GM10266 (cell line): ENCODE results near the gene TM4SF5.

Experiments
- DNase-seq: peaks from one replicate; pipeline ENCODE4 v3.0.0; 2012; ENCODE audit errors: extremely low spot score
- TF ChIP-seq, protein P1 (sequence below): IDR thresholded peaks from 2 replicates; pipeline ENCODE4 v1.5.1; 2012; ENCODE audit warnings: mild to moderate bottlenecking, low read depth; ENCODE audit not compliant: control insufficient read depth, insufficient read depth; ENCODE audit errors: missing control alignments

TM4SF5 gene

GRCh38 chr17:4802228-4802627 lies 30.5 kb downstream of the TM4SF5 start, which contains the start of gene C17orf114:
TSS of gene C17orf114 (minus strand) at chr17:4802328.
- TF ChIP-seq, protein P1, sequence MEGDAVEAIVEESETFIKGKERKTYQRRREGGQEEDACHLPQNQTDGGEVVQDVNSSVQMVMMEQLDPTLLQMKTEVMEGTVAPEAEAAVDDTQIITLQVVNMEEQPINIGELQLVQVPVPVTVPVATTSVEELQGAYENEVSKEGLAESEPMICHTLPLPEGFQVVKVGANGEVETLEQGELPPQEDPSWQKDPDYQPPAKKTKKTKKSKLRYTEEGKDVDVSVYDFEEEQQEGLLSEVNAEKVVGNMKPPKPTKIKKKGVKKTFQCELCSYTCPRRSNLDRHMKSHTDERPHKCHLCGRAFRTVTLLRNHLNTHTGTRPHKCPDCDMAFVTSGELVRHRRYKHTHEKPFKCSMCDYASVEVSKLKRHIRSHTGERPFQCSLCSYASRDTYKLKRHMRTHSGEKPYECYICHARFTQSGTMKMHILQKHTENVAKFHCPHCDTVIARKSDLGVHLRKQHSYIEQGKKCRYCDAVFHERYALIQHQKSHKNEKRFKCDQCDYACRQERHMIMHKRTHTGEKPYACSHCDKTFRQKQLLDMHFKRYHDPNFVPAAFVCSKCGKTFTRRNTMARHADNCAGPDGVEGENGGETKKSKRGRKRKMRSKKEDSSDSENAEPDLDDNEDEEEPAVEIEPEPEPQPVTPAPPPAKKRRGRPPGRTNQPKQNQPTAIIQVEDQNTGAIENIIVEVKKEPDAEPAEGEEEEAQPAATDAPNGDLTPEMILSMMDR = no peak
- no peak for DNase-seq

- no peak for DNase-seq
- TF ChIP-seq, protein P1 = no peak
Observed at GRCh38 chr17:4806456-4806776, 34.7 kb downstream of the TM4SF5 start.

- TF ChIP-seq, protein P1 = no peak
- DNase-seq = peak; percentile 100
Observed at GRCh38 chr17:4806777-4807604, 35.3 kb downstream of the TM4SF5 start, which contains the start of gene PLD2. TSS of gene PLD2 (plus strand) at chr17:4807152. CDS start at chr17:4807773, 621 bp downstream.

GRCh38 chr17:4807605-4808377 lies 36.1 kb downstream of the TM4SF5 start:
- TF ChIP-seq, protein P1 = no peak
- DNase-seq = no peak

DNA sequence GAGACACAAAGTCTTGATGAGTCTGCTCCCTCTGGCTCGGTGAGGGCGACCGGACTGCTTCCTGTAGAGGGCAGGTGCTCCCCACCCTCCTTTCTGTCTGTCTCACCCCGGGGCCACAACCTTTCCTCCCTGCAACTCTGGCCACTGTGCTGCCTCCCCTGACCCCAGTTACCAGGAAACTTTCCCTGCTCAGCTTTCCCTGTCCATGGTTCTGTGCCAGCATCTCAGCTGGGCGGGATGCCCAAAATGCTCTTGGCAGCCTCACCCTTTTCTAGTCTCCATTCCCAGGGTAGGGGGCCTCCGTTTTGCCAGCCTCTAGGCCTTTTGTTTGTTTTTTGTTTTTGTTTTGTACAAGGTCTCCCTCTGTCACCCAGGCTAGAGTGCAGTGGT lies 36.7 kb downstream of the TM4SF5 start:
- DNase-seq = no peak
- TF ChIP-seq, protein P1 = peak; percentile 2

- no peak for DNase-seq
- TF ChIP-seq, protein P1 = no peak
Observed at GRCh38 chr17:4810696-4811290, 39.1 kb downstream of the TM4SF5 start.
